Testis (tissue), 2 donors: ENCODE measurements around the gene FAM171A1.

Source experiments
- CTCF ChIP-seq, 3 experiments: fragments of 450-650 bp in 2 of 3; fragments of 200-600 bp in 1 of 3; sonication (generic) in 1 of 3; IDR thresholded peaks; one replicate each; pipeline ENCODE4 v1.5.1; 2016 to 2019; ENCODE audit warnings: antibody characterized with exemption in 3 of 3, mild to moderate bottlenecking in 2 of 3, moderate library complexity in 1 of 3
- POLR2A ChIP-seq: fragments of 450-650 bp; IDR thresholded peaks from one replicate; pipeline ENCODE4 v1.6.1; 2017; ENCODE audit warnings: antibody characterized with exemption, mild to moderate bottlenecking, moderate library complexity

- TF ChIP-seq CTCF (IDR thresholded peaks at IDR 0.05): no peak
- no peak for TF ChIP-seq POLR2A
Observed at GRCh38 chr10:15189133-15189885, 181.8 kb downstream of the FAM171A1 start.
